ENCODE results near the gene GFOD1.

Gene GFOD1

GRCh38 chr6:13349811-13350506 lies 137.4 kb downstream of the GFOD1 start:
- no peak for TF ChIP-seq POU6F1 (CRISPR knock-in tag; IDR thresholded peaks at IDR 0.05; ENCODE audit: borderline replicate concordance, low read depth)
- ATAC-seq = no peak

GRCh38 chr6:13348334-13349113 lies 138.9 kb downstream of the GFOD1 start:
- no peak for TF ChIP-seq TOX (CRISPR knock-in tag; IDR thresholded peaks at IDR 0.05; ENCODE audit: borderline replicate concordance)
- no peak for TF ChIP-seq ZC3H10 (CRISPR knock-in tag; IDR thresholded peaks at IDR 0.05)
- TF ChIP-seq ESRRG (CRISPR knock-in tag; IDR thresholded peaks at IDR 0.05) = no peak
- no peak for TF ChIP-seq ZFP3 (CRISPR knock-in tag; IDR thresholded peaks at IDR 0.05)
- no peak for ATAC-seq

- no peak for ATAC-seq
- no peak for TF ChIP-seq TSHZ2 (CRISPR knock-in tag; IDR thresholded peaks at IDR 0.05)
- no peak for TF ChIP-seq ARNTL (CRISPR knock-in tag; IDR thresholded peaks at IDR 0.05; ENCODE audit: borderline replicate concordance, low read depth)
- no peak for TF ChIP-seq ZFP3 (CRISPR knock-in tag; IDR thresholded peaks at IDR 0.05)
- TF ChIP-seq, protein P1, sequence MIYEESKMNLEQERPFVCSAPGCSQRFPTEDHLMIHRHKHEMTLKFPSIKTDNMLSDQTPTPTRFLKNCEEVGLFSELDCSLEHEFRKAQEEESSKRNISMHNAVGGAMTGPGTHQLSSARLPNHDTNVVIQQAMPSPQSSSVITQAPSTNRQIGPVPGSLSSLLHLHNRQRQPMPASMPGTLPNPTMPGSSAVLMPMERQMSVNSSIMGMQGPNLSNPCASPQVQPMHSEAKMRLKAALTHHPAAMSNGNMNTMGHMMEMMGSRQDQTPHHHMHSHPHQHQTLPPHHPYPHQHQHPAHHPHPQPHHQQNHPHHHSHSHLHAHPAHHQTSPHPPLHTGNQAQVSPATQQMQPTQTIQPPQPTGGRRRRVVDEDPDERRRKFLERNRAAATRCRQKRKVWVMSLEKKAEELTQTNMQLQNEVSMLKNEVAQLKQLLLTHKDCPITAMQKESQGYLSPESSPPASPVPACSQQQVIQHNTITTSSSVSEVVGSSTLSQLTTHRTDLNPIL (CRISPR knock-in tag; IDR thresholded peaks at IDR 0.05; ENCODE audit: low read depth) = no peak
- TF ChIP-seq, protein P2, sequence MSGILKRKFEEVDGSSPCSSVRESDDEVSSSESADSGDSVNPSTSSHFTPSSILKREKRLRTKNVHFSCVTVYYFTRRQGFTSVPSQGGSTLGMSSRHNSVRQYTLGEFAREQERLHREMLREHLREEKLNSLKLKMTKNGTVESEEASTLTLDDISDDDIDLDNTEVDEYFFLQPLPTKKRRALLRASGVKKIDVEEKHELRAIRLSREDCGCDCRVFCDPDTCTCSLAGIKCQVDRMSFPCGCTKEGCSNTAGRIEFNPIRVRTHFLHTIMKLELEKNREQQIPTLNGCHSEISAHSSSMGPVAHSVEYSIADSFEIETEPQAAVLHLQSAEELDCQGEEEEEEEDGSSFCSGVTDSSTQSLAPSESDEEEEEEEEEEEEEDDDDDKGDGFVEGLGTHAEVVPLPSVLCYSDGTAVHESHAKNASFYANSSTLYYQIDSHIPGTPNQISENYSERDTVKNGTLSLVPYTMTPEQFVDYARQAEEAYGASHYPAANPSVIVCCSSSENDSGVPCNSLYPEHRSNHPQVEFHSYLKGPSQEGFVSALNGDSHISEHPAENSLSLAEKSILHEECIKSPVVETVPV (CRISPR knock-in tag; IDR thresholded peaks at IDR 0.05) = no peak
- no peak for TF ChIP-seq BACH2 (CRISPR knock-in tag; IDR thresholded peaks at IDR 0.05; ENCODE audit: borderline replicate concordance)
- no peak for TF ChIP-seq PATZ1 (CRISPR knock-in tag; IDR thresholded peaks at IDR 0.05; ENCODE audit: borderline replicate concordance)
- no peak for TF ChIP-seq ESRRG (CRISPR knock-in tag; IDR thresholded peaks at IDR 0.05)
- no peak for TF ChIP-seq ZFP30 (CRISPR knock-in tag; IDR thresholded peaks at IDR 0.05)
- TF ChIP-seq ISL1 (CRISPR knock-in tag; IDR thresholded peaks at IDR 0.05) = no peak
- no peak for TF ChIP-seq SNAI2 (CRISPR knock-in tag; IDR thresholded peaks at IDR 0.05)
- no peak for TF ChIP-seq ZC3H10 (CRISPR knock-in tag; IDR thresholded peaks at IDR 0.05)
- no peak for TF ChIP-seq TCF4 (CRISPR knock-in tag; IDR thresholded peaks at IDR 0.05; ENCODE audit: borderline replicate concordance)
- no peak for TF ChIP-seq ZNF8 (CRISPR knock-in tag; IDR thresholded peaks at IDR 0.05)
- no peak for TF ChIP-seq CSDC2 (CRISPR knock-in tag; IDR thresholded peaks at IDR 0.05)
- no peak for TF ChIP-seq TOX (CRISPR knock-in tag; IDR thresholded peaks at IDR 0.05; ENCODE audit: borderline replicate concordance)
- no peak for TF ChIP-seq OSR1 (CRISPR knock-in tag; IDR thresholded peaks at IDR 0.05)
- no peak for TF ChIP-seq POU6F1 (CRISPR knock-in tag; IDR thresholded peaks at IDR 0.05; ENCODE audit: borderline replicate concordance, low read depth)
- no peak for TF ChIP-seq PPARA (CRISPR knock-in tag; IDR thresholded peaks at IDR 0.05; ENCODE audit: borderline replicate concordance)
- no peak for TF ChIP-seq ZNF70 (CRISPR knock-in tag; IDR thresholded peaks at IDR 0.05)
These were observed 141.2 kb downstream of the GFOD1 start for GRCh38 chr6:13346245-13346644.

Measured in SK-N-SH treated with all-trans-retinoic acid at 6 μM for 48 hours (cell line).